Measurements from ENCODE around the gene ANK2. TPM values are rescaled to one million over a fixed set of nuclear protein-coding genes. Genes with fewer than 3 reads are reported as not detected.

Gene ANK2
- total RNA-seq (2014; rRNA removed; shearing (Covaris generic)) (25.9 and 53.1 TPM in 2 replicates), polyA plus RNA-seq (2016; fragmentation: Nextera tagmentation; extraction: Ambion mirVana) (8.8 and 10.9 TPM in 2 replicates)

DNA sequence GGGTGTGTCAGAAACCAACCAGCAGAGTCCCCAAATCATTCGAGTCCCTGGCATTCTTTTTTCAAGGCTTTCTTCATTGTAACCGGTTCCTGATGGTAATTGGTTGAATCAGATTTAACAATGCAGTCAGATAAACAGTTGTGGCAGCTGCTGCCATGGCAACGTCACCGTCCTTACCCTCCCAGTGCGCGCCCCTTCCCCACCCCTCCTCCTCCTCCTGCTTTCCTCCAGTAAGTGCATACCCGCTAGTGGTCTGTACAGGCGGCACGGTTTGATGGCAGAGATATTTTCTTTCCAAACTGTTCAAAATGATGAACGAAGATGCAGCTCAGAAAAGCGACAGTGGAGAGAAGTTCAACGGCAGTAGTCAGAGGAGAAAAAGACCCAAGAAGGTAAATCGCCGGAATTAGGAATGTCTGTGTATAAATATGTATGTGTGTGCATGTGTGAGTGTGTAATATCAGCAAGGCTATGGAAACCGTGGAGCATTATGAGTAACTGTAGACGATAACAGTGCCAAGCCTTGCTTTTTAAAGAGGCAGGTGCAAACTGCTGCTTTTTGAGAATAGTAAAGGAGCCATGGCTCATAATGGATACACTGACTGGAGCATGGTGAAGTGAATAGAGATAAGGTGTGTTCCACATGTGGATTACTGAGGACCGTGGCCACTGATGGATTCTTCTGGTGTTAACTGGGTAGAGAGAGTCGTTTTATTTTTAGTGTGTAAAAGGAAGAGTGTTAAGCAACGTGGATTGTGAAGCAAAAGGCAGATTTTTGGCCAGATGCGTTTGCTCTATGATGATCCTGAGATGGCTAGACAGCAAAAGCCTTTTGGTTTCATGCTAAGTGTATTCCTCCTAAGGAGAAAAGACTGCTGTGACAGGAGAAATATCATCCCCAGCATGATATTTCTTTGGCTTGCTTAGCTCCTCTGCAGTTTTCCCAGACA is at the start of gene ANK2:
Gene ANK2 (plus strand): TSS at position 233 of the 950 bp plus-strand sequence. CDS start 76 bp downstream, at position 309.
- Histone ChIP-seq H4K20me1 (ENCODE audit: insufficient read depth) (no peaks in the 10 kb centered on the region), H3K9me3 (ENCODE audit: low read depth) (no peaks in the 10 kb centered on the region), H2AFZ (peak within 1 kb of the TSS; percentile 29), H3K4me2 (ENCODE audit: unreplicated experiment) (peak within 1 kb of the TSS; percentile 50), H3K4me3 (peak within 1 kb of the TSS; percentile 43), H3F3A (ENCODE audit: insufficient read depth) (no peaks in the 10 kb centered on the region), H3K9me2 (ENCODE audit: insufficient read depth) (no peaks in the 10 kb centered on the region), H3K27me3 (replicated peaks; ENCODE audit: insufficient read depth) (no peaks in the 10 kb centered on the region), H3K36me3 (ENCODE audit: low read depth) (no peaks in the 10 kb centered on the region), H3K4me1 (ENCODE audit: insufficient read depth) (no peaks in the 10 kb centered on the region), H3K9ac (peak within 1 kb of the TSS; percentile 17; the same call in 1 of the 2 replicates), H3K79me2 (ENCODE audit: insufficient read depth) (no peaks in the 10 kb centered on the region), H3K27ac (no peak within 1 kb of the TSS)
- 21 to 22% methylated on average over 19 to 20 of the region's 20 CpGs for WGBS, 2 experiments (ENCODE audit: low coverage in 1 of 2, low lambda C conversion rate in 2 of 2, missing lambda C conversion rate in 2 of 2)
- TF ChIP-seq EZH2 (IDR thresholded peaks at IDR 0.05; ENCODE audit: insufficient read depth, poor library complexity, severe bottlenecking) (no peak), EZH2phosphoT487 (IDR thresholded peaks at IDR 0.05; ENCODE audit: insufficient read depth, low read depth) (no peak)
- in situ Hi-C loops (cut with MboI): no loop called here
- DNase-seq: peak; percentile 61

DNA sequence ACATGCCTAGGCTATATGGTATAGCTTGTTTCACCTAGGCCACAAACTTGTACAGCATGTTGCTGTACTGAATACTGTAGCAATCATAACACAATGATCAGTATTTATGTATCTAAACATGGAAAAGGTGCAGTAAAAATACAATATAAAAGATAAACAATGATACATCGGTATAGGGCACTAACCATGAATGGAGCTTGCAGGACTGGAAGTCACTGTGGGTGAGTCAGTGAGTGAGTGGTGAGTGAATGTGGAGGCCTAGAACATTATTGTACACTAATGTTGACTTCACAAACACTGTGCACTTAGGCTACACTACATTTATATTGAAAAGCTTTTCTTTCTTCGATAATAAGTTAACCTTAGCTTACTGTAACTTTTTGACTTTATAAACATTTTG is 45.6 kb upstream of the ANK2 start:
- no peaks in the 10 kb centered on the region for H3K79me2 ChIP-seq (ENCODE audit: insufficient read depth)
- in situ Hi-C loops (cut with MboI): no loop called here
- H3K9me2 ChIP-seq (ENCODE audit: insufficient read depth): no peaks in the 10 kb centered on the region
- TF ChIP-seq EZH2phosphoT487 (IDR thresholded peaks at IDR 0.05; ENCODE audit: insufficient read depth, low read depth): no peak
- TF ChIP-seq EZH2 (IDR thresholded peaks at IDR 0.05; ENCODE audit: insufficient read depth, poor library complexity, severe bottlenecking): no peak
- H3K27me3 ChIP-seq (replicated peaks; ENCODE audit: insufficient read depth): no peaks in the 10 kb centered on the region
- no peaks in the 10 kb centered on the region for H3K9me3 ChIP-seq (ENCODE audit: low read depth)
- peaks cover 6% of the 10 kb centered on the region for H3K4me1 ChIP-seq (ENCODE audit: insufficient read depth)
- H3K4me2 ChIP-seq (ENCODE audit: unreplicated experiment): no peak overlapping the region
- no peaks in the 10 kb centered on the region for H3K36me3 ChIP-seq (ENCODE audit: low read depth)
- peak; percentile 65 for DNase-seq
- 60 to 63% methylated on average over 2 of the region's 2 CpGs for WGBS, 2 experiments (ENCODE audit: low coverage in 1 of 2, low lambda C conversion rate in 2 of 2, missing lambda C conversion rate in 2 of 2)
- no peaks in the 10 kb centered on the region for H4K20me1 ChIP-seq (ENCODE audit: insufficient read depth)
- H2AFZ ChIP-seq: no peak overlapping the region
- H3K27ac ChIP-seq: no peak overlapping the region
- H3K9ac ChIP-seq: no peak overlapping the region
- no peak overlapping the region for H3K4me3 ChIP-seq
- no peaks in the 10 kb centered on the region; the same call in 1 of the 2 replicates for H3F3A ChIP-seq (ENCODE audit: insufficient read depth)

GRCh38 chr4:113004655-113005054 is 44.8 kb upstream of the ANK2 start:
- Histone ChIP-seq H3F3A (ENCODE audit: insufficient read depth) (no peaks in the 10 kb centered on the region; the same call in 1 of the 2 replicates), H3K36me3 (ENCODE audit: low read depth) (no peaks in the 10 kb centered on the region), H4K20me1 (ENCODE audit: insufficient read depth) (no peaks in the 10 kb centered on the region), H3K9me2 (ENCODE audit: insufficient read depth) (no peaks in the 10 kb centered on the region), H3K9me3 (ENCODE audit: low read depth) (no peaks in the 10 kb centered on the region), H3K4me1 (ENCODE audit: insufficient read depth) (peaks cover 6% of the 10 kb centered on the region), H3K79me2 (ENCODE audit: insufficient read depth) (no peaks in the 10 kb centered on the region), H3K4me3 (no peak overlapping the region), H2AFZ (no peak overlapping the region), H3K4me2 (ENCODE audit: unreplicated experiment) (no peak overlapping the region), H3K27ac (no peak overlapping the region), H3K27me3 (replicated peaks; ENCODE audit: insufficient read depth) (no peaks in the 10 kb centered on the region), H3K9ac (no peak overlapping the region)
- TF ChIP-seq EZH2 (IDR thresholded peaks at IDR 0.05; ENCODE audit: insufficient read depth, poor library complexity, severe bottlenecking): no peak
- no peak for TF ChIP-seq EZH2phosphoT487 (IDR thresholded peaks at IDR 0.05; ENCODE audit: insufficient read depth, low read depth)
- DNase-seq: no peak
- in situ Hi-C loops (cut with MboI): no loop called here
- 67 to 74% methylated on average over 4 of the region's 4 CpGs for WGBS, 2 experiments (ENCODE audit: low coverage in 1 of 2, low lambda C conversion rate in 2 of 2, missing lambda C conversion rate in 2 of 2)

- no peak for DNase-seq
- H2AFZ ChIP-seq: no peak overlapping the region
- H3K27ac ChIP-seq: no peak overlapping the region
- H3K27me3 ChIP-seq (replicated peaks; ENCODE audit: insufficient read depth): no peaks in the 10 kb centered on the region
- H3K4me3 ChIP-seq: no peak overlapping the region
- no peaks in the 10 kb centered on the region for H3K36me3 ChIP-seq (ENCODE audit: low read depth)
- H4K20me1 ChIP-seq (ENCODE audit: insufficient read depth): no peaks in the 10 kb centered on the region
- no peak overlapping the region for H3K4me2 ChIP-seq (ENCODE audit: unreplicated experiment)
- TF ChIP-seq EZH2 (IDR thresholded peaks at IDR 0.05; ENCODE audit: insufficient read depth, poor library complexity, severe bottlenecking) (no peak), EZH2phosphoT487 (IDR thresholded peaks at IDR 0.05; ENCODE audit: insufficient read depth, low read depth) (no peak)
- H3K4me1 ChIP-seq (ENCODE audit: insufficient read depth): peaks cover under 1% of the 10 kb centered on the region; the same call in 1 of the 2 replicates
- no peak overlapping the region for H3K9ac ChIP-seq
- no peaks in the 10 kb centered on the region for H3K9me3 ChIP-seq (ENCODE audit: low read depth)
- H3K9me2 ChIP-seq (ENCODE audit: insufficient read depth): no peaks in the 10 kb centered on the region
- no peaks in the 10 kb centered on the region; the same call in 1 of the 2 replicates for H3F3A ChIP-seq (ENCODE audit: insufficient read depth)
- H3K79me2 ChIP-seq (ENCODE audit: insufficient read depth): no peaks in the 10 kb centered on the region
- in situ Hi-C loops (cut with MboI): no loop called here
- 92 to 98% methylated on average over 1 of the region's 1 CpG for WGBS, 2 experiments (ENCODE audit: low coverage in 1 of 2, low lambda C conversion rate in 2 of 2, missing lambda C conversion rate in 2 of 2)
Observed at GRCh38 chr4:113006632-113007031, 42.8 kb upstream of the ANK2 start.

All from GM23248 (cell line).